Caco-2 (cell line): ENCODE data around the gene OR4B1. TPM values are rescaled to one million over a fixed set of nuclear protein-coding genes. Genes with fewer than 3 reads are reported as not detected.

Source experiments
- Bru-seq: library from RNA; stranded (reverse); fragments of 400-500 nt; gene quantifications from one replicate; lab custom pipeline; 2021; lab: Mats Ljungman, UMichigan
- BruChase-seq, 2 experiments: library from RNA; stranded (reverse); fragments of 400-500 nt; gene quantifications; one replicate each; lab custom pipeline; 2021; lab: Mats Ljungman, UMichigan
- BruUV-seq: library from RNA; stranded (reverse); fragments of 400-500 nt; replicated peaks from 2 replicates; lab custom pipeline; 2021; lab: Mats Ljungman, UMichigan
- CTCF ChIA-PET: fragments of 300-600 bp; sonication (Branson Sonifier 250); formaldehyde crosslinking; loops from one replicate; lab custom pipeline; 2022; ENCODE audit warnings: antibody characterized with exemption; lab: Charles Lee
- POLR2A ChIA-PET: fragments of 300-600 bp; sonication (Branson Sonifier 250); formaldehyde crosslinking; loops from one replicate; lab custom pipeline; 2022; ENCODE audit warnings: antibody characterized with exemption; lab: Charles Lee
- DNase-seq, 2 experiments: peaks; one replicate each; pipeline versions ENCODE4 v3.0.0 to v3.0.0-alpha.2; 2020 to 2022
- H3K27me3 ChIP-seq: replicated peaks from 2 replicates; pipeline ENCODE4 v1.6.0; 2011; ENCODE audit warnings: low read length; ENCODE audit not compliant: control insufficient read depth, insufficient read depth
- H3K36me3 ChIP-seq: 2 replicates; pipeline ENCODE4 v1.5.1; 2011; ENCODE audit warnings: low read length; ENCODE audit not compliant: control insufficient read depth, insufficient read depth
- H3K4me1 ChIP-seq: fragments of 250-450 bp; sonication (Bioruptor Pico); 2 replicates; pipeline ENCODE4 v1.5.1; 2020; ENCODE audit warnings: mild to moderate bottlenecking
- H3K4me3 ChIP-seq: 2 replicates; pipeline ENCODE4 v1.5.1; 2011; ENCODE audit warnings: low read depth, mild to moderate bottlenecking, control low read depth, low read length
- H3K9me3 ChIP-seq: fragments of 250-450 bp; sonication (Bioruptor Pico); 2 replicates; pipeline ENCODE4 v1.5.1; 2020; ENCODE audit warnings: mild to moderate bottlenecking, moderate library complexity
- H3K27ac Mint-ChIP-seq: one replicate; pipeline ENCODE4 v1.8.0; 2022; ENCODE audit warnings: mixed read lengths; ENCODE audit not compliant: unreplicated experiment
- H3K27me3 Mint-ChIP-seq: one replicate; pipeline ENCODE4 v1.8.0; 2022; ENCODE audit warnings: mixed read lengths; ENCODE audit not compliant: insufficient read depth, unreplicated experiment
- H3K36me3 Mint-ChIP-seq: one replicate; pipeline ENCODE4 v1.8.0; 2022; ENCODE audit warnings: mild to moderate bottlenecking, mixed read lengths; ENCODE audit not compliant: insufficient read depth, unreplicated experiment
- H3K4me1 Mint-ChIP-seq: one replicate; pipeline ENCODE4 v1.8.0; 2022; ENCODE audit warnings: low read depth, mixed read lengths; ENCODE audit not compliant: unreplicated experiment
- H3K4me3 Mint-ChIP-seq: one replicate; pipeline ENCODE4 v1.8.0; 2022; ENCODE audit warnings: mild to moderate bottlenecking, moderate library complexity, mixed read lengths; ENCODE audit not compliant: unreplicated experiment
- H3K9me3 Mint-ChIP-seq: one replicate; pipeline ENCODE4 v1.8.0; 2022; ENCODE audit warnings: mixed read lengths; ENCODE audit not compliant: unreplicated experiment
- CTCF ChIP-seq, 2 experiments: fragments of 200-600 bp in 1 of 2; IDR thresholded peaks; 1 replicate in 1 of 2; 2 replicates in 1 of 2; pipeline versions ENCODE4 v1.5.1 to v1.8.0; 2011 to 2022; ENCODE audit warnings: antibody characterized with exemption in 1 of 2, control low read depth in 1 of 2, inconsistent platforms in 1 of 2, low read depth in 1 of 2, low read length in 1 of 2, mild to moderate bottlenecking in 1 of 2, moderate library complexity in 1 of 2; ENCODE audit not compliant: insufficient read depth in 1 of 2, severe bottlenecking in 1 of 2, unreplicated experiment in 1 of 2
- intact Hi-C: fragments of 100-400 bp; cut with micrococcal nuclease; formaldehyde crosslinking; loops from one replicate; pipeline ENCODE4 v1.10.0; 2022; ENCODE audit not compliant: unreplicated experiment
- long read RNA-seq: library from polyadenylated mRNA; stranded (forward); transcript quantifications from one replicate; pipeline ENCODE4 v2.0.0, GENCODE V29; 2022
- total RNA-seq: library from RNA; stranded (reverse); gene quantifications from 2 replicates; pipeline ENCODE4 v1.2.3, GENCODE V29; 2022

The OR4B1 gene
- total RNA-seq, result not detected in 2 replicates
- not detected for Bru-seq, nascent RNA
- not detected for BruChase-seq, experiment 1, labeled RNA remaining after a 2-hour chase
- not detected for BruChase-seq, experiment 2, labeled RNA remaining after a 6-hour chase
- long read RNA-seq, result 0 reads

DNA sequence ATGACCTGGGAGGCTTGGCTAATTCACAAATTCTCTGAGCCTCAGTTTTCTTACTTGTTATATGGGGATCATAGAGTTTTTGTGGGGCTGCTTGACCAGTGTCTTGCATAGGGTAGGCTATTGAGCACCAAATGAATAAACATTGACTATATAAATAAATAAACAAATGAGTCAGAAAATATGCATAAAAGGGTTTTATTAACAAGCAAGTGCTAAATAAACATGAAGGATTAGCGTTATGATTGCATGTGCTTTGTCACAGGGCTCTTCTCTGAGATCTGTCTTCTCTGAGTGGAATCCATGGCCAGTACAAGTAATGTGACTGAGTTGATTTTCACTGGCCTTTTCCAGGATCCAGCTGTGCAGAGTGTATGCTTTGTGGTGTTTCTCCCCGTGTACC lies at the start of gene OR4B1:
TSS of gene OR4B1 (plus strand) at position 301 of the 400 bp plus-strand sequence. CDS start at position 301, 0 bp downstream.
- Histone ChIP-seq H3K4me3 (no peak within 1 kb of the TSS), H3K36me3 (no peaks in the 10 kb centered on the region), H3K4me1 (no peaks in the 10 kb centered on the region), H3K9me3 (no peaks in the 10 kb centered on the region), H3K27me3 (no peaks in the 10 kb centered on the region)
- Mint-ChIP-seq H3K36me3 (no peaks in the 10 kb centered on the region), H3K27me3 (peaks cover 4% of the 10 kb centered on the region), H3K9me3 (no peaks in the 10 kb centered on the region), H3K4me3 (no peak within 1 kb of the TSS), H3K27ac (no peak within 1 kb of the TSS), H3K4me1 (no peaks in the 10 kb centered on the region)
- POLR2A ChIA-PET, result no interaction called here
- intact Hi-C loops, result no loop called here
- DNase-seq, result no peak
- no peak for TF ChIP-seq CTCF (IDR thresholded peaks at IDR 0.05; ENCODE audit: insufficient read depth in 1 of 2, low read depth in 1 of 2, low read length in 1 of 2, severe bottlenecking in 1 of 2, unreplicated experiment in 1 of 2)
- CTCF ChIA-PET, result no interaction called here
- BruUV-seq, result no TSS peak

DNA sequence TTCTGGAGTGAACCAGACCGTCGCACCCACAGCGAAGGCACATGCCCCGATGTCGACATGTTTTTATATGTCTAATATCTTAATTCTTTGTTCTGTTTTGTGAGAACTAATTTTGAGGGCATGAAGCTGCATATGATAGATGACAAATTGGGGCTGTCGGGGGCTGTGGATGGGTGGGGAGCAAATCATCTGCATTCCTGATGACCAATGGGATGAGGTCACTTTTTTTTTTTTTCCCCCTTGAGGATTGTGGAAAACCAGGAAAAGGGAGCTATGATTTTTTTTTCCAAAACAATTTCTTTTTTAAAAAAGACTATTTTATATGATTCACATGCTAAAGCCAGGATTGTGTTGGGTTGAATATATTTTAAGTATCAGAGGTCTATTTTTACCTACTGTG lies 49.2 kb upstream of the OR4B1 start:
- H3K36me3 Mint-ChIP-seq, result no peaks in the 10 kb centered on the region

GRCh38 chr11:48168815-48169214 lies 47.8 kb upstream of the OR4B1 start:
- no peaks in the 10 kb centered on the region for H3K4me1 Mint-ChIP-seq
- intact Hi-C loops, result no loop called here
- ChIA-PET CTCF (no interaction called here), POLR2A (no interaction called here)
- H3K4me3 ChIP-seq, result no peak overlapping the region
- BruUV-seq, result no TSS peak
- H3K36me3 ChIP-seq, result no peaks in the 10 kb centered on the region
- H3K36me3 Mint-ChIP-seq, result no peaks in the 10 kb centered on the region
- no peak overlapping the region for H3K27ac Mint-ChIP-seq
- no peaks in the 10 kb centered on the region for H3K27me3 ChIP-seq
- H3K9me3 Mint-ChIP-seq, result no peaks in the 10 kb centered on the region
- no peak for TF ChIP-seq CTCF (IDR thresholded peaks at IDR 0.05; ENCODE audit: insufficient read depth in 1 of 2, low read depth in 1 of 2, low read length in 1 of 2, severe bottlenecking in 1 of 2, unreplicated experiment in 1 of 2)
- no peaks in the 10 kb centered on the region for H3K9me3 ChIP-seq
- H3K4me3 Mint-ChIP-seq, result no peak overlapping the region
- DNase-seq, result no peak
- H3K27me3 Mint-ChIP-seq, result no peaks in the 10 kb centered on the region
- H3K4me1 ChIP-seq, result peaks cover 9% of the 10 kb centered on the region; the same call in 1 of the 2 replicates

More for the DNA sequence above, 49.2 kb upstream of the OR4B1 start:
- DNase-seq, result no peak
- BruUV-seq, result no TSS peak
- Mint-ChIP-seq H3K27me3 (no peaks in the 10 kb centered on the region), H3K9me3 (no peaks in the 10 kb centered on the region), H3K4me3 (no peak overlapping the region), H3K27ac (no peak overlapping the region), H3K4me1 (no peaks in the 10 kb centered on the region)
- no peaks in the 10 kb centered on the region for H3K36me3 ChIP-seq
- CTCF ChIA-PET, result no interaction called here
- H3K27me3 ChIP-seq, result no peaks in the 10 kb centered on the region
- intact Hi-C loops, result no loop called here
- TF ChIP-seq CTCF (IDR thresholded peaks at IDR 0.05; ENCODE audit: insufficient read depth in 1 of 2, low read depth in 1 of 2, low read length in 1 of 2, severe bottlenecking in 1 of 2, unreplicated experiment in 1 of 2), result no peak
- no peaks in the 10 kb centered on the region for H3K9me3 ChIP-seq
- H3K4me1 ChIP-seq, result peaks cover 9% of the 10 kb centered on the region; the same call in 1 of the 2 replicates
- H3K4me3 ChIP-seq, result no peak overlapping the region
- POLR2A ChIA-PET, result no interaction called here
